Skeletal muscle cell (primary cell): ENCODE measurements around the gene ZGPAT.

Experiments
- DNase-seq: peaks from one replicate; pipeline ENCODE4 v3.0.0-alpha.2; 2010; ENCODE audit warnings: low read depth
- H3K4me3 ChIP-seq: 2 replicates; pipeline ENCODE4 v1.5.1; 2011; ENCODE audit warnings: low read depth, mild to moderate bottlenecking, control low read depth, low read length, moderate library complexity

ZGPAT gene

DNA sequence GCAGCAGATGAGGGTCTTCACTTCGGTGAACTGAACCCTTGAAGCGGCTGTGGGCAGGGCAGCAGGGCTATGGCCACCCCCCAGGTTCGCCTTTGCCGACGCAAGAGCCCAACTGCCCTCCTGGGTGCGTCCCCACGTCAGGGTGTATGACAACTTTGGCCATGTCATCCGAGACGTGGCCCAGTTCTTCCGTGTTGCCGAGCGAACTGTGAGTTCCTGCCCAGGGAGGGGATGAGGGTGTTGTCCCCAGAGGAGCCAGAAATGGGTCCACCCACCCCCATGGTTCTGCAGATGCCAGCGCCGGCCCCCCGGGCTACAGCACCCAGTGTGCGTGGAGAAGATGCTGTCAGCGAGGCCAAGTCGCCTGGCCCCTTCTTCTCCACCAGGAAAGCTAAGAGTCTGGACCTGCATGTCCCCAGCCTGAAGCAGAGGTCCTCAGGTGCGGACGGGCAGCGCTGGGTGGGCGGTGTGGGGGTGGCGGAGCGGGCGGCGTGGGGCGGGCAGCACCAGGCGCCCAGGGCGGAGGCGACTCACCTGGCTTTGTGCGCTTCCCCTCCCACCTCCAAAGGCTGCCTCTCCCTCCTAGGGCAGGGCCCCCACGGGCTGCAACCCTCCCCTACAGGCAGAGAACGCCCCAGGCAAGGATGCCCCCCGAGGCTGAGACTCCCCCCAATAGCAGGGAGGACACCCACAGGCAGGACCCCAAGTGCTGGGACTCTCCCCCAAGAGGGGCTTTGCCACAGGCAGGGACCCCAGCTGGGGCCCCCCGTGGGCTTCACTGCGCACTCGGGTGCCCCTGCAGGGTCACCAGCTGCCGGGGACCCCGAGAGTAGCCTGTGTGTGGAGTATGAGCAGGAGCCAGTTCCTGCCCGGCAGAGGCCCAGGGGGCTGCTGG lies 17.6 kb upstream of the ZGPAT start:
- no peak for DNase-seq
- H3K4me3 ChIP-seq = no peak overlapping the region

DNA sequence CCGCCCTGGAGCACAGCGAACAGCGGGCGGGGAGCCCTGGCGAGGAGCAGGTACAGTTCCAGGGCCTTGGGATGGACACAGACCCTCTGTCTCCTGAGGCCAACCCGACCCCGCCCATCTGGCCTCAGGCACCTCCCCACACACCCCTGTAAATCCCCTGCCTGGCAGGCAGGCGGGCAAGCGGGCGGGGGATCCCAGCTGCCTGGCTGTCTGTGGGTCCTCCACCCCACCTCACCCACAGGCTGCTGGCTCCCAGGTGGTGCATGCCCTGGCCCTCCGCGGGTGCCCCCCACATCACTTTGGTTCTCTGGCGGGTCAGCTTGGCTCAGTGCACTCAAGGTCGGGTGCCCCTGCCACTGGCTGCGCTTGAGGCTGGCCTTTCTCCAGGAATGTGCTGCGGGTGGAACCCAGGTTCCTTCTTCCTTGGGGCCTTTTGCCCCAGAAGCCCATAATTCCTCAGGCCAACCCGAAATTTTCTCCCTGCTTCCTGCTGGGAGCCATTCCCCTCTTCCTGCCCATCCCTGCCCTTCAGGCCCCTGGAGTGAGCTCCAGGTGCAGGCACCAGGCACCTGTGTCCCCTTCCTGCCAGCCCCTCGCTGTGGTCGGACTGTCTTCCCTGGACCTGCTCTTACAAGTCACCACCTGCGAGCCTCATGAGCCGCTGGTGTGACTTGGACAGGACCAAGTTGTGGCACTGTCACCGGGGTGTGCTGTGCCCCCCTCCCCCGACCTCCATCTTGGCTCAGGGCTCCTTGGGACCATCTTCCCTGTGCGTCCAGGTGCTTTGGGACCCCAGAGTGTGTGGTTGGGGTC lies 16.7 kb upstream of the ZGPAT start:
- DNase-seq = no peak

DNA sequence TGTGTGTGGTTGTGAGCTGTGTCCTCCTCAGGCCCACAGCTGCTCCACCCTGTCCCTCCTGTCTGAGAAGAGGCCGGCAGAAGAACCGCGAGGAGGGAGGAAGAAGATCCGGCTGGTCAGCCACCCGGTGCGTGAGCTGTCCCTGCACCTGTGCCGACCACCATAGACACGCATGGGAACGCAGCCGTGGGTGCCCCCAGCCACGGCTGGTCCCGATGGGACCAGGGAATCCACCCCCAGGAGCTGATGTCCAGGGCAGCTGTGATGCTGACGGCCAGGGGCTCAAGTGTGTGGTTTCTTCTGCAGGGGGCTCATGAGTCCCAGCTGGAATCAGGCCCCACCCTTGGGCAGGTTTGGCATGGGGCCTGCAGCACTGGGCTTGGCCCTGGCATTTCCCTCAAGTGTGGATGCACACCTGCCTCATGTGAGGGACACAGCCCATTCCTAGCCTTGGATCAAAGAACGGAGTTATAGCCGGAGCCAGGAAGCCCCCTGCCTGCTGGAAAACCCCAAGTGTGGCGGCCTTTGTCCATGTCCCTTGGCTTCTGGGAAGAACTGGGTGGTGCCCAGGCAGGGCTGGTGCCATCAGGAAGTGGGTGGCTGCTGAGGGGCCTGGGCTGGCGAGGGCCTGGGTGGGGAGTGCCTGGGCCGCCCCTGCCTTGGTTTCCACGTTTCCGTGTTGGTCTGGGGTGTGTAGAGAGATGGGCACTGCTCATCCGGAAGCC lies 16.0 kb upstream of the ZGPAT start:
- H3K4me3 ChIP-seq = no peak overlapping the region
- no peak for DNase-seq

More for the DNA sequence above, 16.7 kb upstream of the ZGPAT start:
- no peak overlapping the region for H3K4me3 ChIP-seq

DNA sequence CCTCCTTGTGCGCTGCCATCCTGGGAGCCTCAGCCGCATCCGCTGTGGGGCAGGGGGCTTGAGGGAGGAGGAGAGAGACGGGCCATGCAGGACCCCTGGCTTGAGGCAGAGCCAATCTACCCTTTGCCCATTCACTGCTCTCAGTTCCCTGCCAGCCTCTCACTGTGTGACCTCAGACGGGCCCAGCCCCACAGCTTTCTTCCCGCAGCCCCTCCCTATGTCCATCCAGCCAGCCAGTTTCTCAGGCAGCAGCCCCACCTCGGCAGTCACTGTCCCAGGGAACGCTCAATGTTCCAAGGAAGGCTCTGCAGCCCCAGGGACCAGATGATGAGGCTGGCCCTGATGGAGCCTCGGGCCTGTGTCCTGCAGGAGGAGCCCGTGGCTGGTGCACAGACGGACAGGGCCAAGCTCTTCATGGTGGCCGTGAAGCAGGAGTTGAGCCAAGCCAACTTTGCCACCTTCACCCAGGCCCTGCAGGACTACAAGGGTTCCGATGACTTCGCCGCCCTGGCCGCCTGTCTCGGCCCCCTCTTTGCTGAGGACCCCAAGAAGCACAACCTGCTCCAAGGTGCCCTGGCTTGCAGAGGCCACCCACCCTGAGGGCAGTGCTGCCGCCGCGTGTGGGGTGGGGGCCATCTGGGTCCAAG lies 15.3 kb upstream of the ZGPAT start:
- H3K4me3 ChIP-seq = no peak overlapping the region
- no peak for DNase-seq

- H3K4me3 ChIP-seq = no peak overlapping the region
- DNase-seq = no peak
Observed at GRCh38 chr20:63693083-63693732, 14.6 kb upstream of the ZGPAT start.

GRCh38 chr20:63693733-63694583 lies 13.9 kb upstream of the ZGPAT start:
- DNase-seq = no peak

GRCh38 chr20:63694584-63695423 lies 13.0 kb upstream of the ZGPAT start:
- DNase-seq = no peak
- H3K4me3 ChIP-seq = no peak overlapping the region

More at GRCh38 chr20:63693733-63694583, 13.9 kb upstream of the ZGPAT start:
- no peak overlapping the region for H3K4me3 ChIP-seq

GRCh38 chr20:63695424-63696305 lies 12.2 kb upstream of the ZGPAT start:
- no peak for DNase-seq
- no peak overlapping the region for H3K4me3 ChIP-seq

DNA sequence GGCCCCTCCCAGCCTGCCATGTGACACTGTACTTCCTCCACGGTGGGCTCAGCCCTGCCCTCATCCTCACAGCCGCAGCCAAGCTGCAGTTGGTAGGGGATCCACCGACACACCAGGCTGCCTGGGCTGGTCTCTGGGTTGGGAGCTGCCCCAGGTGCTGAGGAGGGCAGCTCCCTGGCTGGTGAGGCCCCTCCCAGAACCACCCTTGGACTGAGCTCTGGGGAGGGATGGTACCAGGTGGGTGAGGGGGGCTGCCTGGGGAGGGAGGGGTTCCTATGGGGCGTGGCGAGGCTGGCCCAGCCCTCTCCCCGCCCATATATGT lies 11.6 kb upstream of the ZGPAT start:
- H3K4me3 ChIP-seq = peak overlapping the region; percentile 42
- DNase-seq = no peak

- peak within 1 kb of the TSS; percentile 42 for H3K4me3 ChIP-seq
- no peak for DNase-seq
Observed at GRCh38 chr20:63696628-63697356, 11.0 kb upstream of the ZGPAT start, which contains the start of gene TNFRSF6B. TSS of gene TNFRSF6B (plus strand) at chr20:63696652. CDS start at chr20:63696768, 116 bp downstream.

DNA sequence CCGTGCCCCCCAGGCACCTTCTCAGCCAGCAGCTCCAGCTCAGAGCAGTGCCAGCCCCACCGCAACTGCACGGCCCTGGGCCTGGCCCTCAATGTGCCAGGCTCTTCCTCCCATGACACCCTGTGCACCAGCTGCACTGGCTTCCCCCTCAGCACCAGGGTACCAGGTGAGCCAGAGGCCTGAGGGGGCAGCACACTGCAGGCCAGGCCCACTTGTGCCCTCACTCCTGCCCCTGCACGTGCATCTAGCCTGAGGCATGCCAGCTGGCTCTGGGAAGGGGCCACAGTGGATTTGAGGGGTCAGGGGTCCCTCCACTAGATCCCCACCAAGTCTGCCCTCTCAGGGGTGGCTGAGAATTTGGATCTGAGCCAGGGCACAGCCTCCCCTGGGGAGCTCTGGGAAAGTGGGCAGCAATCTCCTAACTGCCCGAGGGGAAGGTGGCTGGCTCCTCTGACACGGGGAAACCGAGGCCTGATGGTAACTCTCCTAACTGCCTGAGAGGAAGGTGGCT lies 10.4 kb upstream of the ZGPAT start:
- no peak for DNase-seq
- H3K4me3 ChIP-seq = peak overlapping the region; percentile 42

GRCh38 chr20:63697868-63698545 lies 9.8 kb upstream of the ZGPAT start:
- no peak overlapping the region for H3K4me3 ChIP-seq
- no peak for DNase-seq

GRCh38 chr20:63698739-63699465 lies 8.9 kb upstream of the ZGPAT start:
- H3K4me3 ChIP-seq = no peak overlapping the region
- DNase-seq = peak; percentile 70

DNA sequence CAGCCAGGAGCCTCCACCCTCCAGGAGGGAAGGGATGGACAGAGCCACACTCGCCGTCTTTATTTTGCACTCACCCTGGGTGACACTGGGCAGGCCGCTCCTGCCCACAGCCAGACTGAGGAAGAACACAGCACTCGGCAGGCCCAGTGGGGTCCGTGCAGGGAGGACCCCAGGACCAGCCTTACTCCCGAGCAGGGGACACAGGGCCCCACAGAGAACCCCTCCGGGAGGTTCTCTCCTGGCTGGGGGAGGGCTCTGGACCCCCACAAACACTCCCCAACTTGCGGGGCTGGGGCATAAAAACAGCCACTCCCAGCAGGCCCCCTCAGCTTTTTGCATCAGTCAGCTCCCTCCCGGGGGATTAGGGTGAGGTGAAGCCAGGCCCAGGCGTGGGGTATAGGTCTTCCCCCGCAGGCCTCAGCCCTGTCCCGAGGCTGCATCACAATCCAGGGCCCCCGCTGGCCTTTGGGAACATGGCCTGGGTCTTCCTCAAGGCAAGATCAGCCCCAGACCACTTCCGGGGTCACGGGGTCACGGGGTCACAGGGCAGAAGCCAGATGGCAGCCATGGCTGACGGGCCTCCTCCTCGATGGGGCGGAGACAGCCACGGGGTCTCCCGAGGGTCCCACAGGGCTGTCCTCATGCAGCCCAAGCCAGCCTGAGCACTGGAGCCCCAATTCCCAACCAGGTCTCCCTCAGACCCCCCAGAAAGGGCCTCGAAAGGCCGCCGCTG lies 8.2 kb upstream of the ZGPAT start:
- DNase-seq = no peak

More for the DNA sequence above, 8.2 kb upstream of the ZGPAT start:
- H3K4me3 ChIP-seq = no peak overlapping the region
